Tibial artery (tissue), 4 donors: Measurements from ENCODE around the gene GPR27.

Source experiments
- DNase-seq, 2 donors: peaks; one replicate each; pipeline ENCODE4 v3.0.0-alpha.2; 2019
- H3K27ac ChIP-seq, 2 donors: fragments of 200-600 bp; sonication (generic) in 1 of 2; 1 replicate in 1 of 2; 2 replicates in 1 of 2; pipeline ENCODE4 v1.5.1; 2018 to 2019; ENCODE audit warnings: mild to moderate bottlenecking in 1 of 2
- H3K27me3 ChIP-seq, 2 donors: fragments of 200-600 bp; sonication (generic) in 1 of 2; one replicate each; pipeline versions ENCODE4 v1.5.1 to v1.6.0; 2016 to 2019
- H3K36me3 ChIP-seq, 3 donors: fragments of 200-600 bp; sonication (generic) in 2 of 3; one replicate each; pipeline ENCODE4 v1.5.1; 2016 to 2019; ENCODE audit warnings: mild to moderate bottlenecking in 2 of 3
- H3K4me1 ChIP-seq, 4 donors: fragments of 200-600 bp; sonication (generic) in 2 of 4; 1 replicate in 3 of 4; 2 replicates in 1 of 4; pipeline ENCODE4 v1.5.1; 2016 to 2019
- H3K4me3 ChIP-seq, 2 donors: fragments of 200-600 bp; sonication (generic) in 1 of 2; 1 replicate in 1 of 2; 2 replicates in 1 of 2; pipeline ENCODE4 v1.5.1; 2018 to 2019; ENCODE audit warnings: mild to moderate bottlenecking in 2 of 2
- H3K9me3 ChIP-seq, 3 donors: fragments of 200-600 bp; sonication (generic) in 1 of 3; one replicate each; pipeline ENCODE4 v1.5.1; 2016 to 2019
- intact Hi-C: fragments of 100-400 bp; cut with DNase I; formaldehyde crosslinking; loops from one replicate; pipeline ENCODE4 v1.15.0; 2023; ENCODE audit warnings: low total_unique reads
- TF ChIP-seq, protein P1 (sequence below), 2 experiments: fragments of 200-600 bp in 1 of 2; fragments of 450-650 bp in 1 of 2; IDR thresholded peaks; one replicate each; pipeline ENCODE4 v1.5.1; 2017 to 2019; ENCODE audit warnings: antibody characterized with exemption in 2 of 2, mild to moderate bottlenecking in 1 of 2, moderate library complexity in 1 of 2

The GPR27 gene

DNA sequence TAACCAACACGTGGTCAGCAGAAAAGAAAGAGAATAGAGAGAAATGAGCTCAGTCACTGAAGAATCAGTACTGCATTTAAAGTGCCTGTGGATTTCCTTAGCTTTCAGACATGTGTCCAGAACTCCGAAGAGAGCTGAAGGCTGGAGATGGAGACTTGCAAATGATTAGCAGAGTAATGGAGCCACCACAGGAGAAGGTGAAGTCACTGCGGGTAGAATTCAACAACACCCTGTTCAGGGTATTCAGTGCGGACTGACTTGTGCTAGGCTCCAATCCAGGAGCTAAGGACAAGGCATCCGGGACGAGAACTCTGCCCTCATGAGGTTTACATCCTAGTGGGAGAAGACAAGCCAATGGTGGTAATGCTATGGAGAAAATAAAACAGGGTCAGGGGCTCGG is 32.7 kb upstream of the GPR27 start:
- Histone ChIP-seq H3K9me3 (no peaks in the 10 kb centered on the region), H3K36me3 (no peaks in the 10 kb centered on the region), H3K27ac (no peak overlapping the region), H3K27me3 (no peaks in the 10 kb centered on the region), H3K4me1 (peaks cover 0 to 16% (median 14%) of the 10 kb centered on the region in 4 donors), H3K4me3 (no peak overlapping the region)
- intact Hi-C loops, result loop anchor here (10.0 kb wide), 3 partner anchors 234 to 1104 kb away; no protein-coding TSS in a partner anchor
- TF ChIP-seq, protein P1, sequence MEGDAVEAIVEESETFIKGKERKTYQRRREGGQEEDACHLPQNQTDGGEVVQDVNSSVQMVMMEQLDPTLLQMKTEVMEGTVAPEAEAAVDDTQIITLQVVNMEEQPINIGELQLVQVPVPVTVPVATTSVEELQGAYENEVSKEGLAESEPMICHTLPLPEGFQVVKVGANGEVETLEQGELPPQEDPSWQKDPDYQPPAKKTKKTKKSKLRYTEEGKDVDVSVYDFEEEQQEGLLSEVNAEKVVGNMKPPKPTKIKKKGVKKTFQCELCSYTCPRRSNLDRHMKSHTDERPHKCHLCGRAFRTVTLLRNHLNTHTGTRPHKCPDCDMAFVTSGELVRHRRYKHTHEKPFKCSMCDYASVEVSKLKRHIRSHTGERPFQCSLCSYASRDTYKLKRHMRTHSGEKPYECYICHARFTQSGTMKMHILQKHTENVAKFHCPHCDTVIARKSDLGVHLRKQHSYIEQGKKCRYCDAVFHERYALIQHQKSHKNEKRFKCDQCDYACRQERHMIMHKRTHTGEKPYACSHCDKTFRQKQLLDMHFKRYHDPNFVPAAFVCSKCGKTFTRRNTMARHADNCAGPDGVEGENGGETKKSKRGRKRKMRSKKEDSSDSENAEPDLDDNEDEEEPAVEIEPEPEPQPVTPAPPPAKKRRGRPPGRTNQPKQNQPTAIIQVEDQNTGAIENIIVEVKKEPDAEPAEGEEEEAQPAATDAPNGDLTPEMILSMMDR (IDR thresholded peaks at IDR 0.05), result no peak
- DNase-seq, result no peak

DNA sequence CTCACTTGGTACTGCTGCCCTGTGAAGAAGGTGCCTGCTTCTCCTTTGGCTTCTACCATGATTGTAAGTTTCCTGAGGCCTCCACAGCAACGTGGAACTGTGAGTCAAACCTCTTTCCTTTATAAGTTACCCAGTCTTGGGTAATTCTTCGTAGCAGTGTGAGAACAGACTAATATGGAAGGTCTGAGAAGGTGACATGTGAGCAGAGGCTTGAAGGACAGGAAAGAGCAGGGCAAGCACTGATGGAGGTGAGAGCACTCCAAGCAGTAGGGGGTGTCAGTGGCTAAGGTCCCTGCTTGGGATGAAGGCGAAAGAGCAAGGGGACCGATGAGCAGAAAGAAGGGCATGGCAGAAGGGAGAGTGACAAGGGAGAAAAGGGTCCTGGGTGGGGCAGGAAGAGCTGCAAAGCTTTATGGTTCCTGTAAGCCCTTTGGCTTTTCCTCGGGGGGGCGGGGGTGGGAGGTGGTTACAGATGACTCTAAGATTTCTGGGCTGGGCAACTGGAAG is 32.0 kb upstream of the GPR27 start:
- intact Hi-C loops, result loop anchor here (10.0 kb wide), 3 partner anchors 233 to 1103 kb away; no protein-coding TSS in a partner anchor
- no peak for DNase-seq
- Histone ChIP-seq H3K27me3 (no peaks in the 10 kb centered on the region), H3K9me3 (no peaks in the 10 kb centered on the region), H3K36me3 (no peaks in the 10 kb centered on the region), H3K4me1 (peaks cover 0 to 16% (median 15%) of the 10 kb centered on the region in 4 donors), H3K4me3 (no peak overlapping the region), H3K27ac (no peak overlapping the region)
- TF ChIP-seq, protein P1 (IDR thresholded peaks at IDR 0.05), result no peak

DNA sequence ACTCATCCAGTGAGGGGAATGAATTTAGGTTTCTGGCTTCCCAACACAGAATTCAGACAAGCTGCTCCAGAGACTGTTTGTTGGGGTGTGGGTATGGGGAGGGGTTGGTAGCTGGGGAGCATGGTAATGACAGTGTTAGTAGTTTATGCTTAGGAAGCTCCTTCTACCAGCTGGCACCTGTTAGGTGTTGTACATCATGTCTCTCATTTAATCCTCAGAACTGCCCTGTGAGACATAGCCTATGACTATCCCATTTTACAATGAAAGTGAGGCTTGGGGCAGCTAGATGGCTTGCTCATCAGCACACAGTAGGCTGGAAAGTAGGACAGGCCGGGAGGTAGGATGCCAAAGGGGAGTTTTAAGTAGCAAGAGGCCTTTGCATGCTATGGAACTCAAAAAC is 31.0 kb upstream of the GPR27 start:
- Histone ChIP-seq H3K9me3 (no peaks in the 10 kb centered on the region), H3K4me1 (peaks cover 0 to 16% (median 15%) of the 10 kb centered on the region in 4 donors), H3K36me3 (no peaks in the 10 kb centered on the region), H3K4me3 (no peak overlapping the region), H3K27ac (no peak overlapping the region), H3K27me3 (no peaks in the 10 kb centered on the region)
- TF ChIP-seq, protein P1 (IDR thresholded peaks at IDR 0.05), result no peak
- intact Hi-C loops, result loop anchor here (10.0 kb wide), 3 partner anchors 232 to 1102 kb away; no protein-coding TSS in a partner anchor
- DNase-seq, result no peak

DNA sequence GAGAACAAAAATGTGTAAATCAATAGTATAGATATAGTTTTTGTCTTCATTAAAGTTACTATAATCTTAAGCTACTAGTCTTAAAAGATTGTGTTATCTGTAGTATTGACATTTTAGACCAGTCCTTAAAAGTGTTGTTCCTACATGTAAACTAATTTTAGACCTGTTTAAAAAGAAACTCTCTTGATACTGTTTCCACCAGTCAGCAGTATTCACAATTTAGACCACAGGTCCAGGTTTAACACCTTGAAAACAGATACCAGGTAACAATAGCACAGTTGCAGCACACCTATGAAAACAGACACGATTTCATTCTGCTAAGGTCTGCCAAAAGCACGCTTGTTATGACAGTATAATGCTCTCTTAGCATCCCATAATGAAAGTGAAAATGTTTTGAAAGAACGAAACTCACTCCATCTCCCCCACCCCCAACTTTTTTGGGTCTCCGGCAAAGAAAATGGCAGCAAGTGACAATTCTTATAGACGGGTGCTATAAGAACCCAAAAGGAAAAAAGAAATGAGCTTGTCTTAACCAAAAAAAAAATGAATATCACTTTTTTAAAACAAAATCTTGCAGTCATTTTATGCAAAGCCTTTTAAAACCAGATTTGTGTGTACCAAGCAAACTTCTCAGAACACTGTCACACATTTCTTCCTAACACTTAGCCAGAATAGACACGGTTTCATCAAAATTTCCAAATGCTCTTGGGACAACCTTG is 30.0 kb upstream of the GPR27 start:
- peaks cover 0 to 16% (median 15%) of the 10 kb centered on the region in 4 donors for H3K4me1 ChIP-seq
- H3K27ac ChIP-seq, result no peak overlapping the region
- H3K4me3 ChIP-seq, result peak overlapping the region; percentile 72 to 94
- H3K27me3 ChIP-seq, result no peaks in the 10 kb centered on the region
- intact Hi-C loops, result loop anchor here (10.0 kb wide), 3 partner anchors 231 to 1101 kb away; no protein-coding TSS in a partner anchor
- DNase-seq, result no peak
- TF ChIP-seq, protein P1 (IDR thresholded peaks at IDR 0.05), result no peak
- H3K36me3 ChIP-seq, result no peaks in the 10 kb centered on the region
- no peaks in the 10 kb centered on the region for H3K9me3 ChIP-seq

DNA sequence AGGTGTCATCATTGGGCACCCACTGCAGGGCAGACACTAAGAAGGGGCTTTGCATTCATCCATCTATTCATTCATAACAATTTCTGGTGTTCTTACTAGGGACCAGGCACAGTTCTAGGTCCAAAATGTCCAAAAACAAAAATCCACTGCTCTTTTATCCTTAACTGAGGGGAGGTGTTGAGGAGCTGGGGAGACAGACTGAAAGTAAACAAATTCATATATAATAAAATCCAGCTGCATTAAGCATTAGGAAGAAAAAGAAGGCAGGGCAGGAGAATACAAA is 29.5 kb upstream of the GPR27 start:
- H3K4me3 ChIP-seq, result peak overlapping the region; percentile 72 to 94
- H3K4me1 ChIP-seq, result peaks cover 0 to 16% (median 15%) of the 10 kb centered on the region in 4 donors
- H3K9me3 ChIP-seq, result no peaks in the 10 kb centered on the region
- DNase-seq, result no peak
- intact Hi-C loops, result loop anchor here (10.0 kb wide), 3 partner anchors 231 to 1101 kb away; no protein-coding TSS in a partner anchor
- H3K27me3 ChIP-seq, result no peaks in the 10 kb centered on the region
- peak overlapping the region; percentile 64 to 73 for H3K27ac ChIP-seq
- H3K36me3 ChIP-seq, result no peaks in the 10 kb centered on the region
- TF ChIP-seq, protein P1 (IDR thresholded peaks at IDR 0.05), result no peak
